ENCODE data around the gene MRPL1.
A peak's percentile ranks its signal among the peaks of the same experiment; 100 is the strongest.

MRPL1 gene

GRCh38 chr4:77849278-77849965 lies 13.2 kb upstream of the MRPL1 start:
- H3K4me3 ChIP-seq (ENCODE audit: low read depth, low read length), result no peak overlapping the region

- H3K4me3 ChIP-seq (ENCODE audit: low read depth, low read length), result no peak overlapping the region
These were observed 9.6 kb upstream of the MRPL1 start for GRCh38 chr4:77852892-77853495.

- no peak overlapping the region for H3K4me3 ChIP-seq (ENCODE audit: low read depth, low read length)
These were observed 8.1 kb upstream of the MRPL1 start for GRCh38 chr4:77854431-77855111.

GRCh38 chr4:77856152-77856551 lies 6.5 kb upstream of the MRPL1 start:
- no peak overlapping the region for H3K4me3 ChIP-seq (ENCODE audit: low read depth, low read length)

GRCh38 chr4:77859256-77859655 lies 3.4 kb upstream of the MRPL1 start:
- no peak overlapping the region for H3K4me3 ChIP-seq (ENCODE audit: low read depth, low read length)

- no peak overlapping the region for H3K4me3 ChIP-seq (ENCODE audit: low read depth, low read length)
These were observed 1.1 kb upstream of the MRPL1 start for GRCh38 chr4:77861495-77861894.

GRCh38 chr4:77863341-77863740 lies 711 bp downstream of the MRPL1 start:
- peak overlapping the region; percentile 82 for H3K4me3 ChIP-seq (ENCODE audit: low read depth, low read length)

- no peak overlapping the region for H3K4me3 ChIP-seq (ENCODE audit: low read depth, low read length)
These were observed 2.6 kb downstream of the MRPL1 start for GRCh38 chr4:77865259-77865658.

GRCh38 chr4:77872723-77873445 lies 10.3 kb downstream of the MRPL1 start:
- H3K4me3 ChIP-seq (ENCODE audit: low read depth, low read length), result no peak overlapping the region

- no peak overlapping the region for H3K4me3 ChIP-seq (ENCODE audit: low read depth, low read length)
These were observed 14.5 kb downstream of the MRPL1 start for GRCh38 chr4:77877167-77877566.

- no peak overlapping the region for H3K4me3 ChIP-seq (ENCODE audit: low read depth, low read length)
These were observed 15.3 kb downstream of the MRPL1 start for GRCh38 chr4:77877771-77878565.

GRCh38 chr4:77880784-77881183 lies 18.2 kb downstream of the MRPL1 start:
- H3K4me3 ChIP-seq (ENCODE audit: low read depth, low read length), result no peak overlapping the region

GRCh38 chr4:77881460-77882295 lies 19.0 kb downstream of the MRPL1 start:
- no peak overlapping the region for H3K4me3 ChIP-seq (ENCODE audit: low read depth, low read length)

- H3K4me3 ChIP-seq (ENCODE audit: low read depth, low read length), result no peak overlapping the region
These were observed 30.8 kb downstream of the MRPL1 start for GRCh38 chr4:77893451-77893850.

GRCh38 chr4:77899607-77900006 lies 37.0 kb downstream of the MRPL1 start:
- no peak overlapping the region for H3K4me3 ChIP-seq (ENCODE audit: low read depth, low read length)

GRCh38 chr4:77903186-77903585 lies 40.6 kb downstream of the MRPL1 start:
- H3K4me3 ChIP-seq (ENCODE audit: low read depth, low read length), result no peak overlapping the region

GRCh38 chr4:77905651-77906263 lies 43.1 kb downstream of the MRPL1 start:
- no peak overlapping the region for H3K4me3 ChIP-seq (ENCODE audit: low read depth, low read length)

- H3K4me3 ChIP-seq (ENCODE audit: low read depth, low read length), result no peak overlapping the region
These were observed 48.0 kb downstream of the MRPL1 start for GRCh38 chr4:77910676-77911075.

- H3K4me3 ChIP-seq (ENCODE audit: low read depth, low read length), result no peak overlapping the region
These were observed 48.5 kb downstream of the MRPL1 start for GRCh38 chr4:77911091-77911490.

Measured in iPS-11a (cell line).